Measurements from ENCODE around the gene RNF182.

Gene RNF182

GRCh38 chr6:13917141-13917540 lies 7.6 kb upstream of the RNF182 start:
- DNase-seq (ENCODE audit: low read depth), result no peak
- TF ChIP-seq CTCF (IDR thresholded peaks at IDR 0.05; ENCODE audit: low read length, missing control alignments), result no peak
- H3K4me3 ChIP-seq (replicated peaks; ENCODE audit: low read depth, low read length), result no peak overlapping the region

- TF ChIP-seq CTCF (IDR thresholded peaks at IDR 0.05; ENCODE audit: low read length, missing control alignments), result no peak
- no peak for DNase-seq (ENCODE audit: low read depth)
- no peak overlapping the region for H3K4me3 ChIP-seq (replicated peaks; ENCODE audit: low read depth, low read length)
Observed at GRCh38 chr6:13918686-13919250, 6.0 kb upstream of the RNF182 start.

- TF ChIP-seq CTCF (IDR thresholded peaks at IDR 0.05; ENCODE audit: low read length, missing control alignments), result no peak
- no peak overlapping the region for H3K4me3 ChIP-seq (replicated peaks; ENCODE audit: low read depth, low read length)
- no peak for DNase-seq (ENCODE audit: low read depth)
Observed at GRCh38 chr6:13919861-13920260, 4.9 kb upstream of the RNF182 start.

- H3K4me3 ChIP-seq (replicated peaks; ENCODE audit: low read depth, low read length), result no peak overlapping the region
- DNase-seq (ENCODE audit: low read depth), result no peak
- no peak for TF ChIP-seq CTCF (IDR thresholded peaks at IDR 0.05; ENCODE audit: low read length, missing control alignments)
Observed at GRCh38 chr6:13920552-13920951, 4.2 kb upstream of the RNF182 start.

GRCh38 chr6:13922750-13923149 lies 2.0 kb upstream of the RNF182 start:
- no peak for DNase-seq (ENCODE audit: low read depth)
- TF ChIP-seq CTCF (IDR thresholded peaks at IDR 0.05; ENCODE audit: low read length, missing control alignments), result no peak
- H3K4me3 ChIP-seq (replicated peaks; ENCODE audit: low read depth, low read length), result no peak overlapping the region

- no peak for TF ChIP-seq CTCF (IDR thresholded peaks at IDR 0.05; ENCODE audit: low read length, missing control alignments)
- no peak overlapping the region for H3K4me3 ChIP-seq (replicated peaks; ENCODE audit: low read depth, low read length)
- peak; percentile 21 for DNase-seq (ENCODE audit: low read depth)
Observed at GRCh38 chr6:13923527-13924145, 1.1 kb upstream of the RNF182 start.
